ENCODE results near the gene DRG2. TPM values are rescaled to one million over a fixed set of nuclear protein-coding genes. Genes with fewer than 3 reads are reported as not detected.

The DRG2 gene
- total and polyA plus RNA-seq, 9 of the 15 experiments (the other 6 are each of a cell fraction or from before 2014, with no cell fraction given): 6.6 to 36.7 (median 26.1) TPM

DNA sequence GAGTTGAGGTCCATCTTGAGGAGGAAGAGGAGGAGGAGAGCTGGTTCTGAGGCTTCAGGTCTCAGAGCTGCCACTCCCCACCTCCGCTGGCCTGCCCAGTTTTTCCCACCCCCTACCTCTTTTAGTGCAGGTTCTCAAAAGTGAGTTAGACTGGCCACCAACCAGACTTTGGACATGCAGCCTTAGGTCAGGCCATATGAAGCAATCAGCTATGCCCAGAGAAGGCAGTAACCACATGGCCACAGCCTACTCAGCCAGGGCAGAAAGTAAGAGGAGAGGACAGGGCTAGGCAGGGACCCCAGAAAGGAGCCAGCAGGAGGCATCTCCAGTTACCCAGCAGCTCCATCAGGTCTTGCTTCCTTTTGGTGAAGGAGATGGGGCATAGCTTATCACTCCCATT lies 29.8 kb downstream of the DRG2 start:
- Histone ChIP-seq H3K27ac (ENCODE audit: extremely low read depth, low read depth, low read length) (no peak overlapping the region), H2AFZ (ENCODE audit: low read depth, low read length) (no peak overlapping the region), H3K79me2 (ENCODE audit: control insufficient read depth, insufficient read depth, low read length) (no peaks in the 10 kb centered on the region), H3K9me1 (ENCODE audit: control insufficient read depth, insufficient read depth, low read length) (no peaks in the 10 kb centered on the region), H3K4me3 (no peak overlapping the region), H3K9ac (ENCODE audit: insufficient read depth in 1 of 2, low read depth in 2 of 2, low read length in 2 of 2) (no peak overlapping the region), H3K4me2 (ENCODE audit: insufficient read depth, low read length) (no peak overlapping the region), H3K36me3 (ENCODE audit: control insufficient read depth, insufficient read depth, low read length) (no peaks in the 10 kb centered on the region), H3K4me1 (replicated peaks in 1 of 2; ENCODE audit: control insufficient read depth in 2 of 2, insufficient read depth in 2 of 2, low read length in 2 of 2) (peaks cover 0 to 6% of the 10 kb centered on the region in 2 experiments; a peak in 2 of 5 replicates), H4K20me1 (replicated peaks; ENCODE audit: control insufficient read depth, insufficient read depth, low read length) (no peaks in the 10 kb centered on the region), H3K27me3 (ENCODE audit: control insufficient read depth in 2 of 2, insufficient read depth in 2 of 2, low read length in 2 of 2) (no peaks in the 10 kb centered on the region), H3K9me3 (replicated peaks; ENCODE audit: control insufficient read depth, insufficient read depth, low read depth, low read length) (no peaks in the 10 kb centered on the region)
- ChIA-PET CTCF (ENCODE audit: low intra/inter-chr PET ratio) (no interaction called here), POLR2A (interaction anchor here (0.7 to 2.0 kb wide), 2 partner anchors 9 to 19 kb away, joined by 3 to 7 read pairs; no protein-coding TSS in a partner anchor)
- TF ChIP-seq HNRNPLL (IDR thresholded peaks at IDR 0.05; ENCODE audit: low read depth, low read length, poor library complexity, severe bottlenecking) (no peak), ILF3 (IDR thresholded peaks at IDR 0.05; ENCODE audit: borderline replicate concordance) (no peak), CHD1 (IDR thresholded peaks at IDR 0.05; ENCODE audit: low read length) (no peak), FOSL1 (tag; conservative IDR thresholded peaks at IDR 0.05) (no peak), L3MBTL2 (IDR thresholded peaks at IDR 0.05) (no peak), POLR2H (tag; IDR thresholded peaks at IDR 0.05; ENCODE audit: low read depth) (no peak), ZSCAN32 (CRISPR knock-in tag; IDR thresholded peaks at IDR 0.05) (no peak), ETS2 (tag; IDR thresholded peaks at IDR 0.05; ENCODE audit: borderline replicate concordance, poor library complexity, severe bottlenecking) (no peak), RBM39 (optimal IDR thresholded peaks at IDR 0.05; ENCODE audit: low read depth, low read length) (no peak), ZNF133 (CRISPR knock-in tag; IDR thresholded peaks at IDR 0.05) (no peak), SAFB2 (IDR thresholded peaks at IDR 0.05; ENCODE audit: borderline replicate concordance, low read depth, low read length, severe bottlenecking) (no peak), ZBTB8A (IDR thresholded peaks at IDR 0.05; ENCODE audit: partially characterized antibody) (no peak), BMI1 (IDR thresholded peaks at IDR 0.05; ENCODE audit: low read length) (no peak), ZNF699 (CRISPR knock-in tag; IDR thresholded peaks at IDR 0.05; ENCODE audit: insufficient replicate concordance) (no peak), CEBPG (CRISPR knock-in tag; IDR thresholded peaks at IDR 0.05) (no peak), CEBPG (tag; conservative IDR thresholded peaks at IDR 0.05 in 1 of 2, IDR thresholded peaks at IDR 0.05 in 1 of 2) (no peak)
- TF ChIP-seq, protein P1, sequence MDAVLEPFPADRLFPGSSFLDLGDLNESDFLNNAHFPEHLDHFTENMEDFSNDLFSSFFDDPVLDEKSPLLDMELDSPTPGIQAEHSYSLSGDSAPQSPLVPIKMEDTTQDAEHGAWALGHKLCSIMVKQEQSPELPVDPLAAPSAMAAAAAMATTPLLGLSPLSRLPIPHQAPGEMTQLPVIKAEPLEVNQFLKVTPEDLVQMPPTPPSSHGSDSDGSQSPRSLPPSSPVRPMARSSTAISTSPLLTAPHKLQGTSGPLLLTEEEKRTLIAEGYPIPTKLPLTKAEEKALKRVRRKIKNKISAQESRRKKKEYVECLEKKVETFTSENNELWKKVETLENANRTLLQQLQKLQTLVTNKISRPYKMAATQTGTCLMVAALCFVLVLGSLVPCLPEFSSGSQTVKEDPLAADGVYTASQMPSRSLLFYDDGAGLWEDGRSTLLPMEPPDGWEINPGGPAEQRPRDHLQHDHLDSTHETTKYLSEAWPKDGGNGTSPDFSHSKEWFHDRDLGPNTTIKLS (IDR thresholded peaks at IDR 0.05; ENCODE audit: borderline replicate concordance, low read depth): no peak
- TF ChIP-seq, protein P2, sequence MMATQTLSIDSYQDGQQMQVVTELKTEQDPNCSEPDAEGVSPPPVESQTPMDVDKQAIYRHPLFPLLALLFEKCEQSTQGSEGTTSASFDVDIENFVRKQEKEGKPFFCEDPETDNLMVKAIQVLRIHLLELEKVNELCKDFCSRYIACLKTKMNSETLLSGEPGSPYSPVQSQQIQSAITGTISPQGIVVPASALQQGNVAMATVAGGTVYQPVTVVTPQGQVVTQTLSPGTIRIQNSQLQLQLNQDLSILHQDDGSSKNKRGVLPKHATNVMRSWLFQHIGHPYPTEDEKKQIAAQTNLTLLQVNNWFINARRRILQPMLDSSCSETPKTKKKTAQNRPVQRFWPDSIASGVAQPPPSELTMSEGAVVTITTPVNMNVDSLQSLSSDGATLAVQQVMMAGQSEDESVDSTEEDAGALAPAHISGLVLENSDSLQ (IDR thresholded peaks at IDR 0.05): no peak
- DNase-seq (ENCODE audit: extremely low read depth in 1 of 4, low spot score in 3 of 4) (no peak), ATAC-seq (no peak), FAIRE-seq (no peak)
- WGBS (ENCODE audit: insufficient coverage, low coverage, missing lambda C conversion rate): 33% methylated on average over 1 of the region's 1 CpG
- intact Hi-C loops (cut with micrococcal nuclease) (no loop called here), in situ Hi-C loops (cut with MboI) (no loop called here)
- no TSS peak for BruUV-seq (replicated peaks)
